Pancreas (tissue), 10 donors: Measurements from ENCODE around the gene ACOT13. TPM values are rescaled to one million over a fixed set of nuclear protein-coding genes. Genes with fewer than 3 reads are reported as not detected.
"Not testable (repeated sequence)": the region's sequence is repeated elsewhere in the genome, so short reads cannot be mapped to it uniquely, and the experiment has no call there.

Source experiments
- ATAC-seq, 4 donors: fragments of 200-7000 bp; cut with Tn5 transposase; one replicate each; pipeline versions ENCODE4 v1.8.0 to v1.9.1; 2020; ENCODE audit warnings: mild to moderate bottlenecking in 4 of 4, moderate library complexity in 4 of 4
- DNase-seq, 6 donors: peaks; one replicate each; pipeline ENCODE4 v3.0.0-alpha.2; 2020
- FAIRE-seq: peaks from 2 replicates; lab custom pipeline; 2012; peaks lifted over from hg19 to GRCh38; lab: Jason Lieb, UNC
- H3K27ac ChIP-seq, 4 donors: fragments of 200-600 bp; sonication (generic); 1 replicate in 3 of 4; 2 replicates in 1 of 4; pipeline versions ENCODE4 v1.5.0 to v1.8.0; 2020
- H3K27me3 ChIP-seq, 4 donors: fragments of 200-600 bp; one replicate each; pipeline ENCODE4 v1.8.0; 2021
- H3K36me3 ChIP-seq, 3 donors: fragments of 200-600 bp; sonication (generic) in 1 of 3; one replicate each; pipeline versions ENCODE4 v1.5.0 to v1.8.0; 2020 to 2021
- H3K4me1 ChIP-seq, 3 donors: fragments of 200-600 bp; one replicate each; pipeline ENCODE4 v1.8.0; 2021
- H3K4me3 ChIP-seq, 4 donors: fragments of 200-600 bp; sonication (generic) in 2 of 4; one replicate each; pipeline versions ENCODE4 v1.5.0 to v1.8.0; 2020 to 2021
- H3K9me3 ChIP-seq, 4 donors: fragments of 200-600 bp; one replicate each; pipeline ENCODE4 v1.8.0; 2021
- WGBS, 2 donors: extraction: QIAGEN DNeasy Blood & Tissue Kit; methylation state at CpG; one replicate each; pipeline ENCODE4 v1.1.7; 2013; 5-methylcytosine and 5-hydroxymethylcytosine counted together
- intact Hi-C, 3 donors: fragments of 100-400 bp; cut with DNase I; formaldehyde crosslinking; loops; one replicate each; pipeline versions ENCODE4 v1.11.1 to v1.14.2; 2022
- polyA plus RNA-seq, 2 donors: library from polyadenylated mRNA; stranded (reverse); fragments of 200-250 nt; gene quantifications; one replicate each; pipeline ENCODE4 v1.2.3, GENCODE V29; 2013
- total RNA-seq, 6 donors: library from RNA; stranded (reverse); fragmentation: NEBNext Ultra II Directional in 4 of 6; extraction: Animal tissue kit (Norgen Biotek cat#: 25700) in 4 of 6; gene quantifications; one replicate each; pipeline versions ENCODE4 v1.2.1 to v1.2.4, GENCODE V29; 2021 to 2023
- TF ChIP-seq, protein P1 (sequence below), 4 donors: fragments of 200-600 bp; sonication (generic) in 3 of 4; IDR thresholded peaks; one replicate each; pipeline versions ENCODE4 v1.5.0 to v1.8.0; 2021; ENCODE audit warnings: antibody characterized with exemption in 4 of 4
- donor health status: healthy with polysubstance abuse.
- donor health status: DM: no; HTN: no; CAD: no; lungs with moderate emphysema.
- donor health status: DM: no; HTN: no; CAD: no.
- donor health status: control.
- donor health status: control.
- donor health status: Bipolar disorder and iron deficiency.
- donor health status: DM: yes; HTN: yes; CAD: no.
- donor health status: DM: no; HTN: no; CAD: no.
- donor health status: DM: no; HTN: no; CAD: no.
- donor health status: DM: yes; HTN: yes; CAD: no.

ACOT13 gene
- total and polyA plus RNA-seq, 8 donors, result 7.1 to 17.7 (median 10.2) TPM

DNA sequence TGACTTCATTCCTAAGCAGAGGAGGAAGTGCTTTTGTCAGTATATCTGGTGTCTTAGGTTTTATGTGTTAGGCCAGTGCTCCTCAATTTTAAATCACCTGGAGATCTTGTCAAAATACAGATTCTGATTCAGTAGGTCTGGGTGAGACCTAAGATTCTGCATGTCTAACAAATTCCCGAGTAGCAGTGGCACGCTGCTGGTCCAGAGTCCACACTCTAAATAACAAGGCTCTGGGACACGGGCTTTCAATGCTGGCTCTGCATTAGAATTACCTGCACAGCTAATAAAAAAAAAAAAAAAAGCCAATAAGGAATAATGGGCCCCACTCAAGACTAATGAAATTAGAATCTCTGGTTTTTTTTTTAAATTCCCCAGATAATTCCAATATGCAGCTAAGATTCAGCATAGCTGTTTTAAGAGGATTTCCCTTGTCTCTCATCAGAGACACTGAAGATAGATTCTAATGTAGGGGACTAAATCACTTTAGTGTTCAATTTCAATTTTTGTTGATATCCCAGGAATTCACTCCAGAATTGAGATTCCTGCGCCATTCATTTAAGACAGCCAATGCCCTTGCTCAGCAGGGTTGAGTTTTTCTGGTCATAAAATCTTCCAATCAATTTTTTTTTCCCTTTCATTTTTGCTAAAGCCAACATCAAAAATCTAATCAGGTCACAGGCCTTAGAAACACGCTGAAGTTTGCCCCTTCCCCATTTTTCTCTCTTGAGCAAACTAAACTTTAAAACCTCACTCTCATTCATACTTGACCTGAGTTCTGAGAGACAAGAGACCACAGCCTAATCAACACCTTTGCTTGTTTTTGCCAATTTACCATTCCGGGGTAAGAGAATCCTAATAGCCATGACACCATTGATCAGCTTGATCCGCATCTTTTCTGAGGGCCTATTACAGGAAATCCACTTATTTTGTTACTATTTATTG is 2.6 kb upstream of the ACOT13 start:
- FAIRE-seq (no peak), DNase-seq (no peak), ATAC-seq (no peak)
- TF ChIP-seq, protein P1, sequence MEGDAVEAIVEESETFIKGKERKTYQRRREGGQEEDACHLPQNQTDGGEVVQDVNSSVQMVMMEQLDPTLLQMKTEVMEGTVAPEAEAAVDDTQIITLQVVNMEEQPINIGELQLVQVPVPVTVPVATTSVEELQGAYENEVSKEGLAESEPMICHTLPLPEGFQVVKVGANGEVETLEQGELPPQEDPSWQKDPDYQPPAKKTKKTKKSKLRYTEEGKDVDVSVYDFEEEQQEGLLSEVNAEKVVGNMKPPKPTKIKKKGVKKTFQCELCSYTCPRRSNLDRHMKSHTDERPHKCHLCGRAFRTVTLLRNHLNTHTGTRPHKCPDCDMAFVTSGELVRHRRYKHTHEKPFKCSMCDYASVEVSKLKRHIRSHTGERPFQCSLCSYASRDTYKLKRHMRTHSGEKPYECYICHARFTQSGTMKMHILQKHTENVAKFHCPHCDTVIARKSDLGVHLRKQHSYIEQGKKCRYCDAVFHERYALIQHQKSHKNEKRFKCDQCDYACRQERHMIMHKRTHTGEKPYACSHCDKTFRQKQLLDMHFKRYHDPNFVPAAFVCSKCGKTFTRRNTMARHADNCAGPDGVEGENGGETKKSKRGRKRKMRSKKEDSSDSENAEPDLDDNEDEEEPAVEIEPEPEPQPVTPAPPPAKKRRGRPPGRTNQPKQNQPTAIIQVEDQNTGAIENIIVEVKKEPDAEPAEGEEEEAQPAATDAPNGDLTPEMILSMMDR (IDR thresholded peaks at IDR 0.05), result no peak
- WGBS, 2 donors, result 79 to 83% methylated on average over 7 of the region's 7 CpGs
- no peaks in the 10 kb centered on the region for H3K27me3 ChIP-seq
- H3K4me1 ChIP-seq, result peaks cover 0 to 24% (median 12%) of the 10 kb centered on the region in 3 donors
- no peak overlapping the region for H3K27ac ChIP-seq
- H3K4me3 ChIP-seq, result no peak overlapping the region
- intact Hi-C loops, result no loop called here
- H3K9me3 ChIP-seq, result no peaks in the 10 kb centered on the region
- peaks cover 0 to 3% (median 0%) of the 10 kb centered on the region in 3 donors for H3K36me3 ChIP-seq

DNA sequence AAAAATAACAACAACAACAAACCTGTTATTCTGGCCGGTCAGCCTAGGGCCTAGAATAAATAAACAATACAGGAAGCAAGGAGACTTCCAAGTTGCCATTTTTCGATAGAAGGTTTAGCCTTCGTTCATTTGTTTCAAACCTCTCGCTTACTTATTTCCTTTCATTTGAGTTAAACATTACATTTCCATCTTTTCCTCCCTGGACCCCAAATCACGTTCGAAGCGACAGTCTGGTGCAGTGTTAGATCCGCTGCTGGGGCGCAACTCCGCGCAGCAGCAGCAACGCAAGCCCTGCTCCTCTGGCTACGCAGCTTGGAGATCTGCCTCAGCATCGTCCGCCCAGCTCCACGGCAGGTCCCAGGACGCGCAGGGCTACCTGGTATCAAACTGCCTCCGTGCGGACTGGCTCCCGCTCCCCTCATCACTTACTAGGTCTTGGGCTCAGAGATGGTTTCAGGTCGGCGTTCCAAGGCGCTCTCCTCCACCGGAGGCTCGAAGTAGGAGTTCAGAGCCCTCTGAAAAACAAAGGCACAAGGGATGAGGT is 708 bp upstream of the ACOT13 start:
- Histone ChIP-seq H3K27me3 (no peaks in the 10 kb centered on the region), H3K9me3 (no peaks in the 10 kb centered on the region), H3K27ac (peak overlapping the region; percentile 88 to 97 (median 93)), H3K36me3 (peaks cover 0 to 4% (median 3%) of the 10 kb centered on the region in 3 donors), H3K4me1 (peaks cover 0 to 24% (median 12%) of the 10 kb centered on the region in 3 donors), H3K4me3 (peak overlapping the region; percentile 60 to 93 (median 66))
- TF ChIP-seq, protein P1 (IDR thresholded peaks at IDR 0.05), result no peak
- intact Hi-C loops, result no loop called here
- FAIRE-seq (no peak), ATAC-seq (peak; percentile 23 to 60 (median 52)), DNase-seq (peak; percentile 17 to 81 (median 46))
- 0% methylated on average over 26 of the region's 26 CpGs for WGBS, 2 donors

DNA sequence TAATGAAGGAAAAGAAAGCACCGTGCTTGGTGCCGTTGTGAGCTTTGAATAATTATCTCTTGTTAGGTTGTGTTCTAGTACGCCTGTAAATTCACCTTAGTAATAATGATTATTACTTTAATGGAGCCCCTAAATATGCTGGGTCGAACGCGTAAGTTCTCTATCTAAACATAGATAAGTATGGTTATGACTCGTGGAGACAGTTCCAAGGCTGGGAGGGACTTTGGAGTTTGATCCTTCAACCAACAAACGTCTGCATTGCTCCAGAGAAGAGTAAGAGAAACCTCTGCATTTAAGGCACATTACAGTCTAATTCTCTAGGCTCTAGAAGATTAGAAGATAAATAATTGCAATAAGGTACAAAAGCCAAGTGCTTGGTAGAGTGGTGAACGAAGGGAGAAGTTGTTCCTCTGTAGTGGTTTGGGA is 514 bp downstream of the ACOT13 start:
- H3K4me3 ChIP-seq, result peak overlapping the region; percentile 60 to 93 (median 66)
- TF ChIP-seq, protein P1 (IDR thresholded peaks at IDR 0.05), result no peak
- intact Hi-C loops, result no loop called here
- DNase-seq, result no peak
- WGBS, 2 donors, result 1 to 2% methylated on average over 9 of the region's 9 CpGs
- peaks cover 0 to 4% (median 3%) of the 10 kb centered on the region in 3 donors for H3K36me3 ChIP-seq
- H3K9me3 ChIP-seq, result no peaks in the 10 kb centered on the region
- peaks cover 0 to 24% (median 12%) of the 10 kb centered on the region in 3 donors for H3K4me1 ChIP-seq
- H3K27ac ChIP-seq, result peak overlapping the region; percentile 88 to 97 (median 93)
- ATAC-seq, result peak; percentile 10 to 65 (median 26)
- no peaks in the 10 kb centered on the region for H3K27me3 ChIP-seq
- FAIRE-seq, result no peak

DNA sequence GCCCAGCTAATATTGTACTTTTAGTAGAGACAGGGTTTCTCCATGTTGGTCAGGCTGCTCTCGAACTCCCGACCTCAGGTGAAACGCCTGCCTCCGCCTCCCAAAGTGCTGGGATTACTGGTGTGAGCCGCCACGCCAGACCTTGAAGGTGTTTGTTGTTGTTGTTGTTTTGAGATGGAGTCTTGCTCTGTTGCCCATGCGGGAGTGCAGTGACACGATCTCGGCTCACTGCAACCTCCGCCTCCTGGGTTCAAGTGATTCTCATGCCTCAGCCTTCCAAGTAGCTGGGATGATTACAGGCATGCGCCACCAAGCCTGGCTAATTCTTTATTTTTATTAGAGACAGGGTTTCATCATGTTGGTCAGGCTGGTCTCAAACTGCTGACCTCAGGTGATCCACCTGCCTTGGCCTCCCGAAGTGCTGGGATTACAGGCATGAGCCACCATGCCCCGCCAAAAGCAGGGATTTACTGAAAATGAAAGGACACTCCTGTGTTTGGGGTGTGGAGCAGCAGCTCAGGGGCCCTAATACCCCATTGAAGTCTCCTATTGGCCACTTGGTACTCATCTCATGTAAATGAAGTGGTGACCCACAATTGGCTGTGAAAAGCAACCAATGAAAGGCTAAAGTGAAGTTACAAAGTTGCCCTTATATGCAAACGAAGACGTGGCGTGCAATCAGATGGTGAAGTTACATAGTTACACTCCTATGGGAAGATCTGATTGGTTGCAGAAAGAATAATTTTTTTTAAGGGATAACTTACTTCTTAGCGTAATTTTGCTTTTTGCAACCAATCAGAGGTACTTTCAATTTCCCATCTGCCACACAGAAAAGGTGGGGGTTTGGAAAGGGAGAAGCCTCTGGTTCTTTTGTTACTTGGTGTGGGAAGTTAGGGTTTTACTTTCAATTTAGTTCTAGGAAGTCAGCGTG is 1.5 kb downstream of the ACOT13 start:
- H3K27me3 ChIP-seq, intact Hi-C loops, H3K9me3 ChIP-seq, DNase-seq, FAIRE-seq, H3K36me3 ChIP-seq, ATAC-seq: not testable (repeated sequence)
- 92% methylated on average over 18 of the region's 18 CpGs for WGBS, 2 donors
- Histone ChIP-seq H3K27ac (peak overlapping the region in 2 of 4 donors; percentile 93 to 97), H3K4me3 (peak overlapping the region in 2 of 4 donors; percentile 65 to 93), H3K4me1 (peaks cover 0 to 24% (median 12%) of the 10 kb centered on the region in 3 donors)
